PC-3 (cell line): Measurements from ENCODE around the gene COX6A2.

Experiments used
- CTCF ChIP-seq: fragments of 300-600 bp; sonication (generic); conservative IDR thresholded peaks from 2 replicates; pipeline ENCODE4 v1.5.1; 2017; ENCODE audit warnings: antibody characterized with exemption, low read depth, mild to moderate bottlenecking, low read length
- EZH2 ChIP-seq: fragments of 300-600 bp; sonication (generic); IDR thresholded peaks from one replicate; pipeline ENCODE4 v1.6.1; 2017; ENCODE audit warnings: antibody characterized with exemption, mild to moderate bottlenecking, low read length; ENCODE audit not compliant: unreplicated experiment

GRCh38 chr16:31464348-31464769, 36.2 kb upstream of the COX6A2 start:
- TF ChIP-seq CTCF: no peak
- no peak for TF ChIP-seq EZH2
